ENCODE data around the gene LIX1. TPM values are rescaled to one million over a fixed set of nuclear protein-coding genes. Genes with fewer than 3 reads are reported as not detected.

LIX1 gene
- total RNA-seq, 2 donors from 2014 or later = 0.61 TPM; not detected in 1

DNA sequence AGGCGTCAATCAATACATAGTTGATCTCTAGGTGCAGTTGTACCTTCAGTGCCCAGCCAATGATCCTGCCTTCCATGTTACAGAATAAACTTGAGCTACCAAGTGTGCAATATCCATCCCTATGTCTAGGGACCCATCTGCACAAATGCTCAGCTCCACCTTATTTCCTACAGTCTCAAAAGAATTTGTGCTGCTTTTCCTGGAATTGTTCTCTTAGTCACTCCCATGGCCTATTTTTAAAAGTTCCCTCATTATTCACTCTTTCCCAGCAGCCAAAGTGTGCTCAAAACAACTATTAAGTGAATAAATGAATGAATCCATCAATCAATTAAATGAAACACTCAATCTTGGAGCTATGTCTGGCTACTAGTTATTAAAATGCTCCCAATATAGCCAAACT lies 14.7 kb downstream of the LIX1 start:
- H3K4me3 ChIP-seq = no peak overlapping the region
- H3K36me3 ChIP-seq = no peaks in the 10 kb centered on the region
- no peak overlapping the region for H3K9ac ChIP-seq (ENCODE audit: low read depth in 2 of 2, low read length in 2 of 2)
- H3K27me3 ChIP-seq = no peaks in the 10 kb centered on the region
- no peaks in the 10 kb centered on the region for H3K4me1 ChIP-seq
- intact Hi-C loops (cut with DNase I) = no loop called here
- TF ChIP-seq, protein P1, sequence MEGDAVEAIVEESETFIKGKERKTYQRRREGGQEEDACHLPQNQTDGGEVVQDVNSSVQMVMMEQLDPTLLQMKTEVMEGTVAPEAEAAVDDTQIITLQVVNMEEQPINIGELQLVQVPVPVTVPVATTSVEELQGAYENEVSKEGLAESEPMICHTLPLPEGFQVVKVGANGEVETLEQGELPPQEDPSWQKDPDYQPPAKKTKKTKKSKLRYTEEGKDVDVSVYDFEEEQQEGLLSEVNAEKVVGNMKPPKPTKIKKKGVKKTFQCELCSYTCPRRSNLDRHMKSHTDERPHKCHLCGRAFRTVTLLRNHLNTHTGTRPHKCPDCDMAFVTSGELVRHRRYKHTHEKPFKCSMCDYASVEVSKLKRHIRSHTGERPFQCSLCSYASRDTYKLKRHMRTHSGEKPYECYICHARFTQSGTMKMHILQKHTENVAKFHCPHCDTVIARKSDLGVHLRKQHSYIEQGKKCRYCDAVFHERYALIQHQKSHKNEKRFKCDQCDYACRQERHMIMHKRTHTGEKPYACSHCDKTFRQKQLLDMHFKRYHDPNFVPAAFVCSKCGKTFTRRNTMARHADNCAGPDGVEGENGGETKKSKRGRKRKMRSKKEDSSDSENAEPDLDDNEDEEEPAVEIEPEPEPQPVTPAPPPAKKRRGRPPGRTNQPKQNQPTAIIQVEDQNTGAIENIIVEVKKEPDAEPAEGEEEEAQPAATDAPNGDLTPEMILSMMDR (IDR thresholded peaks at IDR 0.05) = no peak
- no peak for DNase-seq
- H3K27ac ChIP-seq = no peak overlapping the region
- no peaks in the 10 kb centered on the region for H3K9me3 ChIP-seq

DNA sequence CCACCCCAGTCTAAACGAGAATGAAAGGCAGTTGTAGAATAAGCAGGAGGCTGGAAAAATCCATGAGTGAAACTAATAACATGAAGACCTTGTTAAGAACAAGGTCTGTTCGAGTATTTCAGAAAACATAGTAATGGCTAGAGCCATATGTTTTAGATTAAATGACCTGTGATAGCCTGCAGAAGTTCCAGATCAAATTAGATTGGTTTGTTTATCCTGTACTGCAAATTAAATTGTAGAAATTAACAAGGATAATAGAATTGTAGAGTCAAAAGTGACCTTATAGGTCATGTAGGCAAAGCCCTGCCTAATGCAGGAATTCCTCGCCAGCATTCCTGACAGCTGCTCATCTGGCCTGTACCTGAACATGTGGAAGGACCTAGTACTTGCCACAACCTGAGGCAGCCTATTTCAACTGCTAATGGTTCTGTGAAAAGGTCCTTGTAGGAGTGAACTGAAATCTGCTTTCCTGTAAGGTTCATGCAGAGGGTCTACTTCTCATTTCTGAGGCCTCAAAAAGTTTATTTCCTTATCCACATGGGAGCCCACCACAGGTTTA lies 17.2 kb downstream of the LIX1 start:
- H3K4me3 ChIP-seq = no peak overlapping the region
- H3K27ac ChIP-seq = no peak overlapping the region
- H3K4me1 ChIP-seq = no peaks in the 10 kb centered on the region
- no peak for DNase-seq
- H3K9me3 ChIP-seq = no peaks in the 10 kb centered on the region
- no peak overlapping the region for H3K9ac ChIP-seq (ENCODE audit: low read depth in 2 of 2, low read length in 2 of 2)
- intact Hi-C loops (cut with DNase I) = no loop called here
- H3K27me3 ChIP-seq = no peaks in the 10 kb centered on the region
- no peaks in the 10 kb centered on the region for H3K36me3 ChIP-seq
- TF ChIP-seq, protein P1 (IDR thresholded peaks at IDR 0.05) = no peak

DNA sequence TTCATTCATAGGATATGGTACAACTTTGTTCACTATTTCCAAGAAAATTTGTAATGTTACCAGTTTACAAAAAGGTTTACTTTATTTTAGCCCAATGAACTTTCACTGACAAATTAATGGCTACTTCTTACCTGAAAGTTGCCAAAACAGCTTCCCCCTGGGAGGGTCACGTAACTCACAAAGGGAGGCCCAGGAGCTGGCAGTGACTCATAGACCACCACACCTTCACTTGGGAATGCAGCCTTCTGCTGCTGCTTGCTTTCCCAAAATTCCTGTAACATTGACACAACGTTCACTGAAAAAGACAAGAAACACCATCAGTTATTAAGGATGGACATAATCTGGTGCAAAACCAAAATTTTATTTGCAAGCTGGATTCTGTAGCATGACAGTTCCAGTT lies 18.1 kb downstream of the LIX1 start:
- Histone ChIP-seq H3K4me3 (no peak overlapping the region), H3K9ac (ENCODE audit: low read depth in 2 of 2, low read length in 2 of 2) (no peak overlapping the region)
- no peak for DNase-seq

DNA sequence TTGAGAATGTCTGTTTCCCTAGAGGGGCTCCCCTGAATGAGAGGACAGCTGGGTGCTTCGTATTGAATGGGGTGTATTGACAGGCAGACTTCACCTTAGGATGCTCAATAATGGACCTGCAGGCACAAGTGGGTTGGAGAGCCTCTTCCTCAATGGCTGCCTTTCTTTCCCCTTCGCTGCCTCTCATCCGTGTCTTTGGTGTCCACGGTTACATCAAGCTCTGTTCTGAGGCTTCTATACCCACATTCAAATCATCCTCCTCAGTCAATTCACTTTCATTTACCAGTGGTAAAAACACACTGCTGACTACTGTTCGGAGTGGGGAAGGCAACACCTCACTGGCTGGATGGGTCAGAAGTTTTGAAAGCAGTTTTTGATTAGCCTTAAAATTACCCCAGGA lies 20.6 kb downstream of the LIX1 start:
- TF ChIP-seq, protein P1 (IDR thresholded peaks at IDR 0.05) = no peak
- Histone ChIP-seq H3K4me1 (no peaks in the 10 kb centered on the region), H3K4me3 (no peak overlapping the region), H3K27me3 (no peaks in the 10 kb centered on the region), H3K9ac (ENCODE audit: low read depth in 2 of 2, low read length in 2 of 2) (no peak overlapping the region), H3K27ac (no peak overlapping the region), H3K36me3 (no peaks in the 10 kb centered on the region), H3K9me3 (no peaks in the 10 kb centered on the region)
- no peak for DNase-seq
- intact Hi-C loops (cut with DNase I) = no loop called here

More for the DNA sequence above, 18.1 kb downstream of the LIX1 start:
- Histone ChIP-seq H3K9me3 (no peaks in the 10 kb centered on the region), H3K27ac (no peak overlapping the region), H3K27me3 (no peaks in the 10 kb centered on the region), H3K36me3 (no peaks in the 10 kb centered on the region), H3K4me1 (no peaks in the 10 kb centered on the region)
- intact Hi-C loops (cut with DNase I) = no loop called here
- TF ChIP-seq, protein P1 (IDR thresholded peaks at IDR 0.05) = no peak

DNA sequence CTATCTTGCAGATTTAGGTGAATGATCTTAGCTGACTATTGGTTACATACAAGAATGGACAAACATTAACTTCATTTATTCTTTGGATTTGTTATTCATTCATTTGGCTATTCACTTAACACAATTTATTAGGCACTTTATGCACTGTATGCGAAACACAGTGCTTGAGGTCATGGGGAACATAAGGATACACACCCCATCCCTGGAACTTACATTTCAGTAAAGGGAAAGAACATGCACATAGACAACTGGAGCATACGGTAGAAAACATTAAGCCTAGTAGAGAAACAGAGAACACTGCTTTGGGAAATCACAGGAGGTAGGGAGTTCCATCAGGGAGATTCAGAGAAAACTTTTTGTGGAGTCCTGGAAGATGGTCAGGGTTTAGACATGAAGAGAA lies 22.2 kb downstream of the LIX1 start:
- TF ChIP-seq, protein P1 (IDR thresholded peaks at IDR 0.05) = no peak
- no peak overlapping the region for H3K4me3 ChIP-seq
- H3K9me3 ChIP-seq = no peaks in the 10 kb centered on the region
- no peaks in the 10 kb centered on the region for H3K27me3 ChIP-seq
- no peaks in the 10 kb centered on the region for H3K4me1 ChIP-seq
- no peak overlapping the region for H3K9ac ChIP-seq (ENCODE audit: low read depth in 2 of 2, low read length in 2 of 2)
- no peak for DNase-seq
- no peak overlapping the region for H3K27ac ChIP-seq
- intact Hi-C loops (cut with DNase I) = no loop called here
- H3K36me3 ChIP-seq = no peaks in the 10 kb centered on the region

All from colonic mucosa (tissue), 4 donors.